Stimulated activated CD4-positive, alpha-beta T cell treated with anti-CD3 and anti-CD28 coated beads, Interleukin-4, amount 100 ng/mL, for 4 hours (primary cell): ENCODE data around the gene OR51D1.

ENCODE experiments used
- DNase-seq, 2 experiments: peaks; one replicate each; pipeline ENCODE4 v3.0.0-alpha.2; 2020

Gene OR51D1

DNA sequence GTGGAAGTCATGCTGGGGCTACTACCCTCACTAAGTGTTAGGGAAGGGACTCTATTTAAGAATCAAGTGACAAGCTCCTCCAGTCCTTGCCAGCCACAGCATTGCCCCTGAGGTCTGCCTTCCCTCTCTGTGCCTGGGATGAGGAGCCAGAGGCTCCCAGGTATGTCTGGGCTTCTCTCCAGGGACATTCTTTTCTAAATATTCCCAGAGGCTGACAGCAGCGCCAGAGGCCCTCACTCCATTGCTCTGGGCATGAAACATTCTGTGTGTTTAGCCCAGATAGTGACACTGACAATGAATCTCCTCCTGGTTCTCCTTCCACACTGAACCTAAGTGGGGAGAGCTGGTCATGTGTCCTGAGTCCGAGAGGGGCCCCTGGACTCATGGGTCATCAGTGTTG is 8.7 kb downstream of the OR51D1 start:
- no peak for DNase-seq

DNA sequence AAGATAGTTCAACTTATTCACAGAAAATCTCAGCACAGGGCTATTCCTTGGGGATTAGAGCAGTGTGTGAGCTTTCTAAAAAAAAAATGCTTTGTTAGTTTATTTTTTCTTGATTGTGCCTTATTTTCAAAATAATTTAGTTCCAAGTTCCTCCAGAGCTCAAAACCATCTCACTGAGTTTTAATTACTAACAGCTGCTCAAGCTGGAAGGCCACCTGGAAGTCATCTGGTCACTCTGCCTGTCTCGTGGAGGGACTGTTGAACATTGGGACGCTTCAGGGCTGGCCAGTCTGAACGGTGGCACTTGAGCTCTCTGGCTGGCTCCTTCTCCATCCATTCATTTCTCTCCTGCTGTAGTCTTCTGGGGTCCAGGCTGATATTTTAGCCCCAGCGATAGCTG is 10.5 kb downstream of the OR51D1 start:
- DNase-seq: no peak

GRCh38 chr11:4654635-4655369 is 17.5 kb downstream of the OR51D1 start:
- DNase-seq: no peak

- DNase-seq: no peak
These were observed 21.6 kb downstream of the OR51D1 start for GRCh38 chr11:4658629-4659445.

DNA sequence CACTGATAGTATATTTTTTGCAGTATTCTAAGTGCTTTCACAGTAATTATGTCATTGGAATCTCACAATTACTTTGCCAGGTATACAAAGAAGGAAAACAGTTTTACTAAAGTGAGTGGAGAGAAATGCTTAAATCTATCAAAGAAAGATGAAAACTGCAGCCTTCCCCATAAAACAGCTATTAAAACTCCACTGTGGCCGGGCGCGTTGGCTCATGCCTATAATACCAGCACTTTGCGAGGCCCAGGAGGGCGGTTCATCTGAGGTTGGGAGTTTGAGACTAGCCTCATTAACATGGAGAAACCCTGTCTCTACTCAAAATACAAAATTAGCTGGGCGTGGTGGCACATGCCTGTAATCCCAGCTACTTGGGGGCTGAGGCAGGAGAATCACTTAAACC is 25.6 kb downstream of the OR51D1 start:
- DNase-seq: no peak

- DNase-seq: no peak
These were observed 26.9 kb downstream of the OR51D1 start for GRCh38 chr11:4664183-4664582.

- DNase-seq: no peak
These were observed 27.5 kb downstream of the OR51D1 start for GRCh38 chr11:4664786-4665185.

DNA sequence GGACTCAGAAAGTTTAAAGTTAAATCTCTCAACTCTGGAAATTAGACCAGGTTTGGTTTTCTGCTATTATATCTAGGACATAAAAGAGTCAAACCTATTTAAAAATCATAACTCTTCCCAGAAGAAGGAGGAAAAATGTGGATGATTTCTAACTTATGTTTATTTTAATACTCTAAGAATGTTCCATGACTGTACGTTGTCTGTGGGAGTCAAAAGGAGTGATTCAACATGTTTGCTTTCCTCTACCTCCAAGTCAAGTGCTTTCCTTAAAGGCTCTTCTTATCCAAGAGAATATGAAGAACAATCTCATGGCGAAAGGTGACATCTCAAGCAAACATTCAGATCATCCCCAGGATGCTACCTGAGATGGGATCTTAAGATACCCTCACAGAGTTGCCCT is 28.1 kb downstream of the OR51D1 start:
- DNase-seq: no peak

- DNase-seq: no peak
These were observed 34.5 kb downstream of the OR51D1 start for GRCh38 chr11:4671741-4672140.

DNA sequence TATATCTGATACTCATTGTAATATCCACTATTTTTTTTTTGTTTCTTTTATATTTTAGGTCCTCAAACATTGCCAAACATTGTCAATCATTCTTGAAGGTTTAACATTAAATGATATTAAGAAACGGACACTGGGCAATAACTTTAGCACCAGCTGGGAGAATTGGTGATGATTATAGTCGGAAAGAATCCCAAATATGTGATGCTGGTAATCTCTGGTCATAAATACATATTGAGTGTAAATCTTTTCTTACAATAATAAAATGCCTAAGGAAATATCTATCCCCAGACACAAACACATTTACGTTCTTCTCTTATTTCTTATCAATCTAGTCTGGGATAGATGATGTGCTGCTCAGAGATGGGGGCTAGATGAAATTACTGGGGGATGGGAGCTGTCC is 35.2 kb downstream of the OR51D1 start:
- no peak for DNase-seq

DNA sequence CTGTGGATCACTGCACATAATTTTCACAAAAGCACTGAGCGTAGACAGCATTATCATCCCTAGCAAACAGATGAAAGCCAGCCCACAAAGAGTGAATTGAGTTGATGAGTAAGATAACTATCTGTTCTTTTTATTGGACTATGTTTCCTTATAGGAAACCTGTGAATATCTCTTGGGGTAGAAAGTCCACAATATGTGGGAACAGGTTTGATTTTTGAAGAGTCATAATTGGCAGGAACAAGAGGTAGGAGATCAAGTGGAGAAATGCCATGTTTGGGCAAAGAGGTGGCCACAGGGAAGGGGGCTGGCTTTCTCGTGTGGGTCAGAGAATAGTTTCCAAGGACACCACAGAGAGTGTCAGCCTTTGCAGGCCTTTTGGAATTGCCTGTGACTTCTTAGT is 36.5 kb downstream of the OR51D1 start:
- DNase-seq: no peak

DNA sequence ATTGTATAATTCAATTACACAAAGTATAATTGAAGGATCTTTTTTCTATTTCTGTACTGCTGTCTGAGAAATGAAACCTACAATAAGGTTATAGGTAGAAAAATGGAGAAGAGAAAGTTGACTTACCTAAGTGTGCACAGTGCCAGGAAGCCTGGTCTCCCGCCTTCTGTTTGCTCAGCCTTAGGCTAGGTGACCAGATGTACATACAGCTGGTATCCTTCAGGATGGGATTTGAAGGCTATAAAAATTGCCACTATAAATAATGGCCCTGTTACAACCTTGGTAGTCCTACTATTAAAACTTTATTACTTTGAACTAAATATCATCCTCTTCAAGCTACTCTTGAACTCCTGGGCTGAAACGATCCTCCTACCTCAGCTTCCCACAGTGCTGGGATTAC is 40.7 kb downstream of the OR51D1 start:
- DNase-seq: no peak

DNA sequence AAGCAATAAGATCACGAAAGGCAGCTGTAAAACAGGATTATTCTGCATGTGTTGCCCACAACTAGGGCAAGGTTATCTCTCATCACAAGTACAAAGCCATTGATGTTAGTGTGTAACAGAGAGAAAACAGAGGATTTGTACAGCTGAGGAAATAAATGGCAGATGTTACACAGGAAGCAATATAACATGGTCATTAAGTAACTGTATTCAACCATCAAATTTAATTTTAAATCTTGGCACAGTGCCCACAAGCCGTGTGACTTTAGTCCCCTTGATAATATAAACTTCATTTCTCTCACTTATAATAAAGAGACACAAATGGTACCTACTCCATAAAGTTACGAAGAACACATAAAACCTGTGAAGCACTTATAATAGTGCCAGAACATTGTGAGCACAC is 43.1 kb downstream of the OR51D1 start:
- no peak for DNase-seq

- DNase-seq: no peak
These were observed 45.5 kb downstream of the OR51D1 start for GRCh38 chr11:4682623-4683419.

- no peak for DNase-seq
These were observed 47.5 kb downstream of the OR51D1 start for GRCh38 chr11:4684631-4685285.
